Stomach (tissue), 4 donors: ENCODE data around the gene DIS3L2.

Source experiments
- CTCF ChIP-seq, 7 experiments: fragments of 450-650 bp in 4 of 7; fragments of 200-600 bp in 3 of 7; sonication (generic) in 3 of 7; IDR thresholded peaks; one replicate each; pipeline ENCODE4 v1.5.1; 2016 to 2019; ENCODE audit warnings: antibody characterized with exemption in 7 of 7, control low read depth in 2 of 7, mild to moderate bottlenecking in 1 of 7
- EP300 ChIP-seq: sonication (generic); formaldehyde crosslinking; IDR thresholded peaks from one replicate; pipeline ENCODE4 v1.6.1; 2017; ENCODE audit warnings: antibody characterized with exemption
- POLR2A ChIP-seq, 4 donors: fragments of 450-650 bp; IDR thresholded peaks; one replicate each; pipeline ENCODE4 v1.6.1; 2016; ENCODE audit warnings: antibody characterized with exemption in 4 of 4, control low read depth in 2 of 4, mild to moderate bottlenecking in 1 of 4, moderate library complexity in 1 of 4
- POLR2AphosphoS5 ChIP-seq, 3 donors: sonication (generic); formaldehyde crosslinking; IDR thresholded peaks; one replicate each; pipeline ENCODE4 v1.6.1; 2016; ENCODE audit warnings: antibody characterized with exemption in 3 of 3

DNA sequence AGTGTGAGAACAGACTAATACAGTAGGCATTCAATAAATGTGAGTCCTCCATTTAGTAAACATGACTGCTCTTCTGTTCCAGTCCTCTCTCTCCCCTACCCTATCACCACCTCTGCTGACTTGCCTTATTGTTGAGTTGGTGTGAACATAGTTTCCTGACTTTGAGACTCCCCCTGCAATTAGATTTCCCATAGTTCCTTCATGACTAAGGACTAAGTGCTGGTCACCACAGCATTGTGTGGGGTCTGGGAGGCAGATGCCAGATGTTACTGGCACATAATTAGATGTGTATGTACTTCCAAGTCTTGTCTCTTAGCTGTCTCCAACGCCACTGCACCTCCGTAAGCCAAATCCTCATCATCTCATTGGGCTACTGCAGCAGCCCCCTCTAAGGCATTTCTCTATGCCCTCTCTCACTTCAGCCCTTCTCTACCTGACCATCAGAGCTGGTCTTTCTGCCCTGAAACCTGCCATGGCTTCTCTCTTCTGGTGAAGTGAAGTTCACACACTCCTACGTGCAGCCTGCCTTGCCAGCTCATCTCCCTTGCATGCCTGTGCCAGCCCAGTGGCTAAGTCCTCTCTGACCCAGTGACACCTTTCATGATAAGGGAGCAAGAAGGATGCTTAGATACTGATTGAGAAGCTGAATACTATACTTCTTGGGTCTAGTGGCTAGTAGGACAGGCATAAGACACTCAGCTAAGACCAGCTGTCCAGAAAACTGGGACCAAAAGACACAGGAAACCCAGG, 335.4 kb downstream of the DIS3L2 start:
- no peak for TF ChIP-seq POLR2A (IDR thresholded peaks at IDR 0.05)
- TF ChIP-seq CTCF (IDR thresholded peaks at IDR 0.05) = no peak
- no peak for TF ChIP-seq POLR2AphosphoS5 (IDR thresholded peaks at IDR 0.05)
- TF ChIP-seq EP300 = no peak
